DND-41 (cell line): ENCODE data around the gene LTB.

Experiments used
- ATAC-seq: fragments of 200-7000 bp; cut with Tn5 transposase; 3 replicates; pipeline ENCODE4 v1.9.1; 2021; ENCODE audit warnings: low read depth; ENCODE audit not compliant: insufficient read depth
- DNase-seq: peaks from one replicate; pipeline ENCODE4 v3.0.0-alpha.2; 2020
- H2AFZ ChIP-seq: 2 replicates; pipeline ENCODE4 v1.6.0; 2012; ENCODE audit warnings: low read depth, low read length
- H3K27ac ChIP-seq: 2 replicates; pipeline ENCODE4 v1.5.1; 2012; ENCODE audit warnings: low read length, inconsistent platforms
- H3K27me3 ChIP-seq: fragments of 200-600 bp; sonication (generic); 2 replicates; pipeline ENCODE4 v1.6.0; 2012; ENCODE audit warnings: low read length, mild to moderate bottlenecking, inconsistent platforms; ENCODE audit not compliant: insufficient read depth, poor library complexity
- H3K36me3 ChIP-seq: 2 replicates; pipeline ENCODE4 v1.5.1; 2012; ENCODE audit warnings: low read length, inconsistent platforms; ENCODE audit not compliant: insufficient read depth
- H3K4me1 ChIP-seq: 2 replicates; pipeline ENCODE4 v1.5.1; 2012; ENCODE audit warnings: mild to moderate bottlenecking, low read length; ENCODE audit not compliant: insufficient read depth
- H3K4me2 ChIP-seq: 2 replicates; pipeline ENCODE4 v1.6.0; 2012; ENCODE audit warnings: mild to moderate bottlenecking, moderate library complexity, low read length, inconsistent platforms; ENCODE audit not compliant: insufficient read depth
- H3K4me3 ChIP-seq, 2 experiments: fragments of 200-600 bp in 1 of 2; shearing (Covaris generic) in 1 of 2; 2 replicates each; pipeline ENCODE4 v1.5.1; 2012 to 2016; ENCODE audit warnings: inconsistent platforms in 2 of 2, low read length in 2 of 2, mild to moderate bottlenecking in 2 of 2, low read depth in 1 of 2, moderate library complexity in 1 of 2
- H3K79me2 ChIP-seq: 2 replicates; pipeline ENCODE4 v1.6.0; 2012; ENCODE audit warnings: low read length, inconsistent platforms; ENCODE audit not compliant: insufficient read depth
- H3K9ac ChIP-seq: 2 replicates; pipeline ENCODE4 v1.6.0; 2012; ENCODE audit warnings: low read depth, mild to moderate bottlenecking, inconsistent platforms, low read length, moderate library complexity
- H3K9me3 ChIP-seq: 2 replicates; pipeline ENCODE4 v1.5.1; 2012; ENCODE audit warnings: low read length, moderate library complexity, mild to moderate bottlenecking, inconsistent platforms; ENCODE audit not compliant: insufficient read depth, severe bottlenecking
- H4K20me1 ChIP-seq: 2 replicates; pipeline ENCODE4 v1.6.0; 2012; ENCODE audit warnings: low read length; ENCODE audit not compliant: insufficient read depth
- CTCF ChIP-seq: IDR thresholded peaks from 2 replicates; pipeline ENCODE4 v1.5.1; 2012; ENCODE audit warnings: borderline replicate concordance, low read length, moderate library complexity, mild to moderate bottlenecking; ENCODE audit not compliant: poor library complexity, severe bottlenecking; ENCODE audit errors: extremely low read depth
- EZH2 ChIP-seq: IDR thresholded peaks from 3 replicates; pipeline ENCODE4 v1.6.1; 2012; ENCODE audit warnings: borderline replicate concordance, low read depth, mild to moderate bottlenecking, moderate library complexity, low read length, inconsistent platforms; ENCODE audit not compliant: severe bottlenecking

LTB gene

DNA sequence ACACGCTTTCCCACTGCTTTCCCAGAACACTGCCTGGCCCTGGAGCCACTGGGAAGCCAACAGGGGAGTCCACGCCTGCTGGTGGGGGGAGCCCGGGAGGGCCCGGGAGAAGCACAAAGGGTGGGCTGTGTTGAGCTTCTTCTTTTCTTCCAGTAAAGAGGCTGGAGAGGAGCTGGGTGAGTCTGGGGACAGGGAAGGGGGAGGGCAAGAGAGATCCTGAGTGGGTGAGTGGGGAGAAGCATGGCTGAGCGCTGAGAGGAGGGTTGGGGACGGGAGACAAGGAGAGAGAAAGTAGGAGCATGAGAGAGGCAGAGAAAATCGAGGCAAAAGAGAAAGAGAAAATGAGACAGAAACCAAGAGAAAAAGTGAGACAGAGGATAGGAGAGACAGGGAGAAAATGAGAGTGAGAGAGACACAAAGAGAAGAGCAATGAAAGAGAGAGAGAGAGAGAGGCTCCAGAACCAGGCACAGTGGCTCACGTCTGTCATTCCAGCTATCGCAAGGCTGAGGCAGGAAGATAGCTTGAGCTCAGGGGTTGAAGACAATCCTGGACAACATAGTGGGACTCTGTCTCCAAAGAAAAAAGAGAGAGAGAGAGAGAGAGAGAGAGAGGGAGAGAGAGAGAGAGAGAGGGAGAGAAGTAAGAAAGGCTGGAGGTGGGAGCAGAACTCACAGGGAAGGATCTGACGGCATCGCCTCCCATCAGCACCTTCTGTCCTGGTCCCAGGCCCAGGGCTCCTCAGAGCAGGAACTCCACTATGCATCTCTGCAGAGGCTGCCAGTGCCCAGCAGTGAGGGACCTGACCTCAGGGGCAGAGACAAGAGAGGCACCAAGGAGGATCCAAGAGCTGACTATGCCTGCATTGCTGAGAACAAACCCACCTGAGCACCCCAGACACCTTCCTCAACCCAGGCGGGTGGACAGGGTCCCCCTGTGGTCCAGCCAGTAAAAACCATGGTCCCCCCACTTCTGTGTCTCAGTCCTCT lies 5.9 kb upstream of the LTB start:
- no peaks in the 10 kb centered on the region for H3K36me3 ChIP-seq
- no peak overlapping the region for H3K4me2 ChIP-seq
- no peak overlapping the region for H3K4me3 ChIP-seq
- H3K9me3 ChIP-seq: no peaks in the 10 kb centered on the region
- no peak overlapping the region for H3K27ac ChIP-seq
- H4K20me1 ChIP-seq: no peaks in the 10 kb centered on the region
- no peaks in the 10 kb centered on the region for H3K27me3 ChIP-seq
- H3K4me1 ChIP-seq: peaks cover 29% of the 10 kb centered on the region
- no peaks in the 10 kb centered on the region for H3K79me2 ChIP-seq
- H2AFZ ChIP-seq: no peak overlapping the region
- TF ChIP-seq EZH2 (no peak), CTCF (no peak)
- no peak for ATAC-seq
- DNase-seq: no peak
- H3K9ac ChIP-seq: no peak overlapping the region

DNA sequence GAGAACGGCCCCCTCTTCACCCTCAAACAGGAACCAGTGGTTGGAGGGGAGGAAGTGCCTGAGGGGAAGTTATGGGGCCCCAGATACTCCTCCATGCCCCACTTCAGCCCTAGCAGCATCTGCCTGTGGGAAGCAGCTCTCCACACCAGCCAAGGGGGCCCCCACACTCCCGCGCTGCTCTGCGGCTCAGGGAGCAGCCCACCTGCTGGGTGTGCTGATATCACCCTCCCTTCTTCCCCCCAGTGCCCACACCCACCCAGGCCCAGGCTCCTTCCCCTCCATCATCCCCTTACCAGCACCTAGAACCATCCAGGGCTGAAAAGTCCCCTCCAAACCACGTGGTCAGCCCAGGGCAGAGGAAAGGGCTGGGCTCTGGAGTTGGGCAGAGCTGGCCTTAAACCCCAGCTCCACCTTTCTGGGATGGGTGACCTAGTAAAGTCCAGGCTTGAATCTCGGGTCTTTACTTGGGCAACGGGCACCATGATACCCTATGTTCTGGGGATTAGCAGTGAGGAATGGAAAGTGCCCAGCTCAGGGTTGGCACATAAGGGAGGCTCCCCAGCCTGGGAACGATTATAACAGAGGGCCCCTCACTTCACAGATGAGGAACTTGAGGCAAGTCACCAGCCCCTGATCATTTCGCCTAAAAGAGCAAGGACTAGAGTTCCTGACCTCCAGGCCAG lies 4.5 kb upstream of the LTB start:
- Histone ChIP-seq H4K20me1 (no peaks in the 10 kb centered on the region), H3K36me3 (no peaks in the 10 kb centered on the region), H3K27me3 (peaks cover under 1% of the 10 kb centered on the region), H3K27ac (peak overlapping the region; percentile 67), H3K9ac (peak overlapping the region; percentile 13; the same call in 1 of the 2 replicates), H3K4me1 (peaks cover 38% of the 10 kb centered on the region), H3K4me3 (no peak overlapping the region), H2AFZ (no peak overlapping the region), H3K79me2 (no peaks in the 10 kb centered on the region), H3K4me2 (peak overlapping the region; percentile 10; the same call in 1 of the 2 replicates), H3K9me3 (no peaks in the 10 kb centered on the region)
- peak; percentile 91 for DNase-seq
- TF ChIP-seq CTCF: no peak
- ATAC-seq: peak; percentile 84

- ATAC-seq (no peak), DNase-seq (no peak)
- H3K4me3 ChIP-seq: no peak within 1 kb of the TSS; a peak in 1 of 4 replicates
- no peaks in the 10 kb centered on the region; the same call in 1 of the 2 replicates for H3K36me3 ChIP-seq
- H3K9ac ChIP-seq: peak within 1 kb of the TSS; percentile 13
- H3K27me3 ChIP-seq: peaks cover 8% of the 10 kb centered on the region
- peaks cover 45% of the 10 kb centered on the region for H3K4me1 ChIP-seq
- TF ChIP-seq CTCF (no peak), EZH2 (no peak)
- H4K20me1 ChIP-seq: no peaks in the 10 kb centered on the region
- peaks cover 3% of the 10 kb centered on the region; the same call in 1 of the 2 replicates for H3K79me2 ChIP-seq
- H2AFZ ChIP-seq: no peak within 1 kb of the TSS
- peak within 1 kb of the TSS; percentile 10 for H3K4me2 ChIP-seq
- peak within 1 kb of the TSS; percentile 67 for H3K27ac ChIP-seq
- H3K9me3 ChIP-seq: no peaks in the 10 kb centered on the region
Measured at GRCh38 chr6:31586008-31586407, 3.8 kb upstream of the LTB start, which contains the start of gene LST1. Gene LST1, plus strand, starts transcription at chr6:31586277. Its CDS starts 1,023 bp downstream, at chr6:31587300.
